ENCODE data around the gene EIF4G2.
A peak's percentile ranks its signal among the peaks of the same experiment; 100 is the strongest.

EIF4G2 gene

GRCh38 chr11:10752061-10752460 is 56.7 kb downstream of the EIF4G2 start:
- Histone ChIP-seq H4K20me1 (ENCODE audit: control insufficient read depth, insufficient read depth, low read depth, low read length) (no peaks in the 10 kb centered on the region), H3K9me2 (replicated peaks; ENCODE audit: control insufficient read depth, low read length) (no peaks in the 10 kb centered on the region), H3F3A (ENCODE audit: control insufficient read depth, insufficient read depth) (peaks cover 14% of the 10 kb centered on the region), H3K79me2 (ENCODE audit: control insufficient read depth, low read length) (peaks cover 27% of the 10 kb centered on the region), H3K4me1 (ENCODE audit: control insufficient read depth, low read length) (peaks cover 14% of the 10 kb centered on the region), H3K4me3 (ENCODE audit: low read length) (peak overlapping the region; percentile 100), H3K36me3 (ENCODE audit: control insufficient read depth, low read length) (peaks cover 42% of the 10 kb centered on the region), H3K27me3 (ENCODE audit: control insufficient read depth, low read length) (no peaks in the 10 kb centered on the region), H3K4me2 (ENCODE audit: low read length) (peak overlapping the region; percentile 88), H3K9me3 (ENCODE audit: control insufficient read depth, insufficient read depth, low read length) (no peaks in the 10 kb centered on the region), H3K27ac (ENCODE audit: low read depth, low read length) (no peak overlapping the region)
- TF ChIP-seq CTCF (IDR thresholded peaks at IDR 0.05; ENCODE audit: low read depth, low read length, poor library complexity, severe bottlenecking) = no peak
- no peak for TF ChIP-seq EZH2phosphoT487 (IDR thresholded peaks at IDR 0.05; ENCODE audit: borderline replicate concordance, low read length)

- peak overlapping the region; percentile 100 for H3K4me3 ChIP-seq (ENCODE audit: low read length)
- H3K36me3 ChIP-seq (ENCODE audit: control insufficient read depth, low read length) = peaks cover 37% of the 10 kb centered on the region
- H3K79me2 ChIP-seq (ENCODE audit: control insufficient read depth, low read length) = peaks cover 27% of the 10 kb centered on the region
- H3K9me2 ChIP-seq (replicated peaks; ENCODE audit: control insufficient read depth, low read length) = no peaks in the 10 kb centered on the region
- no peaks in the 10 kb centered on the region for H3K9me3 ChIP-seq (ENCODE audit: control insufficient read depth, insufficient read depth, low read length)
- peaks cover 14% of the 10 kb centered on the region for H3K4me1 ChIP-seq (ENCODE audit: control insufficient read depth, low read length)
- peak overlapping the region; percentile 88 for H3K4me2 ChIP-seq (ENCODE audit: low read length)
- H3F3A ChIP-seq (ENCODE audit: control insufficient read depth, insufficient read depth) = peaks cover 14% of the 10 kb centered on the region
- H3K27ac ChIP-seq (ENCODE audit: low read depth, low read length) = peak overlapping the region; percentile 79
- no peaks in the 10 kb centered on the region for H4K20me1 ChIP-seq (ENCODE audit: control insufficient read depth, insufficient read depth, low read depth, low read length)
- TF ChIP-seq EZH2phosphoT487 (IDR thresholded peaks at IDR 0.05; ENCODE audit: borderline replicate concordance, low read length) (no peak), CTCF (IDR thresholded peaks at IDR 0.05; ENCODE audit: low read depth, low read length, poor library complexity, severe bottlenecking) (no peak)
- no peaks in the 10 kb centered on the region for H3K27me3 ChIP-seq (ENCODE audit: control insufficient read depth, low read length)
Measured at GRCh38 chr11:10751581-10751940, 57.2 kb downstream of the EIF4G2 start.

DNA sequence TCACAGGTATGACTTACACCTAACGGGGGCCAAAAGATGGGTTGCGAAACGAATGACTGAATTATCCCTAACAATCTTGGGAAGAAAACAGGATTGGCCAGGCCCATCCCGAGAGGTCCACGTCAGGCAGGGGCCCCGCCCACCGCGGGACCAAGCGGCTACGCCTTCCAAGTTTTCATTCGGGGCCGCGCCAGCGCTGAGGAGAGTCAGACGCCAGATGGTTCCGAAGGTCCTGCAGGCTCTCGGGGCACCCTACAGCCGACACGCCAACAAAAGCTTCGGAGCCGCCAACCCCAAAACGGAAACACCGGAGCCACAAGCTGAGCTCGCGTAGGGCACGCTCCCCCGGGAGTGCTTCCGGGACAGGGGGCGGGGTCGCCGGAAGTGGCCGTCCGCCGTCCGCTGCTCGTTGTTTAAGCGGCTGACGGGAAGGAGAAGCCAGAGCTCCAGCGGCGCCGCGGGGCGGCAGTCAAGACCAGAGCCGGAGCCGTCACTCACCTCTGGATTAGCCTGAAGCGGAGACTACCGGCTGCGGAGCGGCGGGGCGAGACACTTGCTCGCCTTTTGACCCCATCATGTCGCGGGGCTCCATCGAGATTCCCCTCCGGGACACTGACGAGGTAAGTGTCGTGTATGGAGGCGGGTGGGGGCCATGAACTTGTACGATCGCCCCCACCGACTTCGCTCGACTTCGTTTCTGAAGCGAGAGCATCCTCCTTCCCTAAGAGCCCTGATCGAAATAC is 57.7 kb downstream of the EIF4G2 start, which contains the start of gene CTR9:
Gene CTR9 (plus strand): TSS at position 409 of the 743 bp plus-strand sequence. CDS start 167 bp downstream, at position 576.
- peak within 1 kb of the TSS; percentile 79 for H3K27ac ChIP-seq (ENCODE audit: low read depth, low read length)
- peaks cover 14% of the 10 kb centered on the region for H3F3A ChIP-seq (ENCODE audit: control insufficient read depth, insufficient read depth)
- TF ChIP-seq CTCF (IDR thresholded peaks at IDR 0.05; ENCODE audit: low read depth, low read length, poor library complexity, severe bottlenecking) (peak; percentile 41), EZH2phosphoT487 (IDR thresholded peaks at IDR 0.05; ENCODE audit: borderline replicate concordance, low read length) (no peak)
- H4K20me1 ChIP-seq (ENCODE audit: control insufficient read depth, insufficient read depth, low read depth, low read length) = no peaks in the 10 kb centered on the region
- H3K4me1 ChIP-seq (ENCODE audit: control insufficient read depth, low read length) = peaks cover 14% of the 10 kb centered on the region
- H3K4me2 ChIP-seq (ENCODE audit: low read length) = peak within 1 kb of the TSS; percentile 88
- no peaks in the 10 kb centered on the region for H3K9me2 ChIP-seq (replicated peaks; ENCODE audit: control insufficient read depth, low read length)
- no peaks in the 10 kb centered on the region for H3K9me3 ChIP-seq (ENCODE audit: control insufficient read depth, insufficient read depth, low read length)
- H3K4me3 ChIP-seq (ENCODE audit: low read length) = peak within 1 kb of the TSS; percentile 100
- H3K79me2 ChIP-seq (ENCODE audit: control insufficient read depth, low read length) = peaks cover 27% of the 10 kb centered on the region
- peaks cover 36% of the 10 kb centered on the region for H3K36me3 ChIP-seq (ENCODE audit: control insufficient read depth, low read length)
- no peaks in the 10 kb centered on the region for H3K27me3 ChIP-seq (ENCODE audit: control insufficient read depth, low read length)
